Memory B cell (primary cell): ENCODE results near the gene AHR.

ENCODE experiments used
- ATAC-seq: fragments of 150-1000 bp; cut with Tn5 transposase; 2 replicates; pipeline ENCODE4 v1.10.0; 2021; ENCODE audit warnings: low read depth, mild to moderate bottlenecking, moderate library complexity
- DNase-seq, 2 donors: peaks; one replicate each; pipeline ENCODE4 v3.0.0; 2022; ENCODE audit warnings: low spot score in 2 of 2
- H3K27ac Mint-ChIP-seq: one replicate; pipeline ENCODE4 v1.8.0; 2022; ENCODE audit warnings: mild to moderate bottlenecking, moderate library complexity, mixed read lengths
- H3K27me3 Mint-ChIP-seq: one replicate; pipeline ENCODE4 v1.8.0; 2022; ENCODE audit warnings: mixed read lengths
- H3K36me3 Mint-ChIP-seq: one replicate; pipeline ENCODE4 v1.8.0; 2022; ENCODE audit warnings: mild to moderate bottlenecking, mixed read lengths
- H3K4me1 Mint-ChIP-seq: one replicate; pipeline ENCODE4 v1.8.0; 2022; ENCODE audit warnings: mixed read lengths
- H3K4me3 Mint-ChIP-seq: one replicate; pipeline ENCODE4 v1.8.0; 2022; ENCODE audit warnings: mild to moderate bottlenecking, moderate library complexity, mixed read lengths
- H3K9me3 Mint-ChIP-seq: one replicate; pipeline ENCODE4 v1.8.0; 2022; ENCODE audit warnings: mixed read lengths

Gene AHR

GRCh38 chr7:17298840-17299482 lies 509 bp downstream of the AHR start:
- DNase-seq (peak in 1 of 2 donors; percentile 74), ATAC-seq (peak; percentile 42)
- Mint-ChIP-seq H3K36me3 (peaks cover 2% of the 10 kb centered on the region), H3K9me3 (peaks cover 2% of the 10 kb centered on the region), H3K27ac (peak overlapping the region; percentile 97), H3K27me3 (no peaks in the 10 kb centered on the region), H3K4me3 (peak overlapping the region; percentile 99), H3K4me1 (peaks cover 29% of the 10 kb centered on the region)

- ATAC-seq: peak; percentile 3
- Mint-ChIP-seq H3K4me1 (peaks cover 33% of the 10 kb centered on the region), H3K27ac (peak overlapping the region; percentile 97), H3K9me3 (peaks cover 2% of the 10 kb centered on the region), H3K4me3 (peak overlapping the region; percentile 99), H3K27me3 (no peaks in the 10 kb centered on the region), H3K36me3 (peaks cover 2% of the 10 kb centered on the region)
- DNase-seq: peak; percentile 11
Observed at GRCh38 chr7:17299483-17299991, 1.1 kb downstream of the AHR start.

GRCh38 chr7:17300012-17300411 lies 1.6 kb downstream of the AHR start:
- H3K4me1 Mint-ChIP-seq: peaks cover 38% of the 10 kb centered on the region

GRCh38 chr7:17300437-17300836 lies 2.0 kb downstream of the AHR start:
- peaks cover 4% of the 10 kb centered on the region for H3K36me3 Mint-ChIP-seq
- ATAC-seq: no peak
- H3K9me3 Mint-ChIP-seq: peaks cover 2% of the 10 kb centered on the region
- DNase-seq: no peak
- peak overlapping the region; percentile 99 for H3K4me3 Mint-ChIP-seq
- H3K4me1 Mint-ChIP-seq: peaks cover 42% of the 10 kb centered on the region
- H3K27ac Mint-ChIP-seq: peak overlapping the region; percentile 97
- peaks cover 2% of the 10 kb centered on the region for H3K27me3 Mint-ChIP-seq

More at GRCh38 chr7:17300012-17300411, 1.6 kb downstream of the AHR start:
- H3K36me3 Mint-ChIP-seq: peaks cover 4% of the 10 kb centered on the region
- H3K27ac Mint-ChIP-seq: peak overlapping the region; percentile 97
- H3K4me3 Mint-ChIP-seq: peak overlapping the region; percentile 99
- peaks cover 2% of the 10 kb centered on the region for H3K27me3 Mint-ChIP-seq
- DNase-seq: no peak
- ATAC-seq: no peak
- H3K9me3 Mint-ChIP-seq: peaks cover 2% of the 10 kb centered on the region

GRCh38 chr7:17301471-17302456 lies 3.3 kb downstream of the AHR start:
- H3K4me1 Mint-ChIP-seq: peaks cover 42% of the 10 kb centered on the region
- no peak overlapping the region for H3K27ac Mint-ChIP-seq

GRCh38 chr7:17302575-17303142 lies 4.2 kb downstream of the AHR start:
- no peak overlapping the region for H3K27ac Mint-ChIP-seq
- peaks cover 4% of the 10 kb centered on the region for H3K36me3 Mint-ChIP-seq
- ATAC-seq (peak; percentile 24), DNase-seq (peak in 1 of 2 donors; percentile 17)
- H3K4me1 Mint-ChIP-seq: peaks cover 35% of the 10 kb centered on the region
- peaks cover 2% of the 10 kb centered on the region for H3K27me3 Mint-ChIP-seq
- H3K4me3 Mint-ChIP-seq: peak overlapping the region; percentile 73
- H3K9me3 Mint-ChIP-seq: peaks cover 2% of the 10 kb centered on the region

More at GRCh38 chr7:17301471-17302456, 3.3 kb downstream of the AHR start:
- DNase-seq (peak; percentile 38 to 41), ATAC-seq (no peak)
- H3K27me3 Mint-ChIP-seq: peaks cover 2% of the 10 kb centered on the region
- peaks cover 2% of the 10 kb centered on the region for H3K9me3 Mint-ChIP-seq
- no peak overlapping the region for H3K4me3 Mint-ChIP-seq
- H3K36me3 Mint-ChIP-seq: peaks cover 4% of the 10 kb centered on the region

DNA sequence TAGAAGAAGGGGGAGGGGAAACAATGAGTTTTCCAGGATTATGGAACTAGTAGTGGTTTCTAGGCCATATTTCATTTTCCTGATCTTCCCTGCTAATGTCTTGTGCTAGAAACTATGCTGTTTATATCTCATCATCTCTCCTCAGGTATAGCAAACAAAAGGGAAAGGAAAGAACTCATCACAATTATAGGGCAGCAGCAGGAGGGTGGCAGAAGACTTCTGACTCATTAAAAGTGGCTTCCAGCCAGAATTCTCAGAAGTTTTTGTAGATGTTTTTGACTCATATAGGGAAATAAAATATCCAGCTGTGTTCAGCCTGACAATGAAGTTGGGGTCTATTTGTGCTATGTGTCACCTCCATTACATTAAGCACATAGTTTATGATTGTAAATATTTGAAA lies 6.5 kb downstream of the AHR start:
- H3K36me3 Mint-ChIP-seq: peaks cover 2% of the 10 kb centered on the region
- H3K4me1 Mint-ChIP-seq: peaks cover 22% of the 10 kb centered on the region
- no peaks in the 10 kb centered on the region for H3K9me3 Mint-ChIP-seq
- no peak for ATAC-seq
- H3K4me3 Mint-ChIP-seq: peak overlapping the region; percentile 57
- no peak overlapping the region for H3K27ac Mint-ChIP-seq
- peaks cover 2% of the 10 kb centered on the region for H3K27me3 Mint-ChIP-seq
- DNase-seq: no peak

DNA sequence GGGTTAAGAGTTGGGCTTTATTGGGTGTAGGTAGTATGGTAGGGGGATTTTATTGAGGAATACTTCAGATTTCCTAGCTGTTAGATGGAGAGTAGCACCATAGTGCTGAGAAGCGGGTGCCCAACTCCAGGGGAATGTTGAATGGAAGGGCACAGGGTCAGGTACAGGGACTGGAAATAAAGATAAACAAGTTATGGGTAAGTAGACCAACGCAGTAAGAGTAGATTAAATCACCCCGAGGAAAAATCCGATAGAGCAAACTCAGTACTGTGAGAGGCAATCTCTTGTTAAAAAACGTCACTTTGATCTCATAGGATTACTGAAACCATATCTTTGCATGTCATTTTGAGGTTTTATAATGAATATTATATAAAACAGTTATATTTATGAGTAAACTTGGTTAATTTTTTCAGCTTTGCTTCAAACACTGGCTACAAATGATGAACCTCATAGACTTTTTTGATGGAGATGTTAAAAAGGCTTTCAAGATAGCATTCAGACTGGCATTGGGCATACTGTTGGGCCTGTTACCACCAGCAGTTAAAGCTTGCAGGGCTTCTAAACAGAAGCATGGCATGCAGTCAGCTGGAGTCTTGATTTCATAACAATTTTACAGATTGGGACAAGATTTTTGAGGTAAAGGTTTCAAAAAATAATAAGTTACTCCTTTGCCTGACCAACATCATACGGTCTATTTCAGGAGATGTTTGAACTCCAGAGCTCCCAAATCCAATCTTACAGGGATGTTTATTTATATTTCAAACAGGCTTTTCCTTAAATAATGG lies 7.1 kb downstream of the AHR start:
- peaks cover 19% of the 10 kb centered on the region for H3K4me1 Mint-ChIP-seq
- H3K4me3 Mint-ChIP-seq: peak overlapping the region; percentile 57
- peaks cover 2% of the 10 kb centered on the region for H3K36me3 Mint-ChIP-seq
- H3K9me3 Mint-ChIP-seq: no peaks in the 10 kb centered on the region
- peaks cover 2% of the 10 kb centered on the region for H3K27me3 Mint-ChIP-seq
- no peak for ATAC-seq
- no peak overlapping the region for H3K27ac Mint-ChIP-seq
- no peak for DNase-seq

- H3K27me3 Mint-ChIP-seq: peaks cover 2% of the 10 kb centered on the region
- ATAC-seq (no peak), DNase-seq (no peak)
- H3K4me3 Mint-ChIP-seq: no peak overlapping the region
- H3K27ac Mint-ChIP-seq: no peak overlapping the region
- no peaks in the 10 kb centered on the region for H3K9me3 Mint-ChIP-seq
- H3K36me3 Mint-ChIP-seq: peaks cover 4% of the 10 kb centered on the region
- H3K4me1 Mint-ChIP-seq: peaks cover 19% of the 10 kb centered on the region
Observed at GRCh38 chr7:17307000-17307399, 8.5 kb downstream of the AHR start.

- Mint-ChIP-seq H3K27me3 (peaks cover 2% of the 10 kb centered on the region), H3K36me3 (peaks cover 6% of the 10 kb centered on the region), H3K27ac (no peak overlapping the region), H3K4me1 (peaks cover 16% of the 10 kb centered on the region), H3K4me3 (no peak overlapping the region), H3K9me3 (no peaks in the 10 kb centered on the region)
- ATAC-seq (no peak), DNase-seq (no peak)
Observed at GRCh38 chr7:17307558-17307957, 9.1 kb downstream of the AHR start.

GRCh38 chr7:17307969-17308648 lies 9.7 kb downstream of the AHR start:
- no peaks in the 10 kb centered on the region for H3K9me3 Mint-ChIP-seq
- H3K27ac Mint-ChIP-seq: no peak overlapping the region
- peaks cover 16% of the 10 kb centered on the region for H3K4me1 Mint-ChIP-seq
- H3K27me3 Mint-ChIP-seq: peaks cover 2% of the 10 kb centered on the region
- H3K36me3 Mint-ChIP-seq: peaks cover 8% of the 10 kb centered on the region
- ATAC-seq: peak; percentile 46
- H3K4me3 Mint-ChIP-seq: no peak overlapping the region
- DNase-seq: no peak

GRCh38 chr7:17311194-17311593 lies 12.7 kb downstream of the AHR start:
- Mint-ChIP-seq H3K27ac (no peak overlapping the region), H3K4me1 (peaks cover 5% of the 10 kb centered on the region), H3K27me3 (no peaks in the 10 kb centered on the region), H3K36me3 (peaks cover 12% of the 10 kb centered on the region), H3K9me3 (no peaks in the 10 kb centered on the region), H3K4me3 (no peak overlapping the region)
- ATAC-seq (no peak), DNase-seq (no peak)

- Mint-ChIP-seq H3K4me3 (no peak overlapping the region), H3K27me3 (no peaks in the 10 kb centered on the region), H3K36me3 (peaks cover 12% of the 10 kb centered on the region), H3K4me1 (peaks cover 5% of the 10 kb centered on the region), H3K9me3 (no peaks in the 10 kb centered on the region), H3K27ac (no peak overlapping the region)
- ATAC-seq: no peak
- DNase-seq: no peak
Observed at GRCh38 chr7:17311952-17312351, 13.5 kb downstream of the AHR start.
